H1 (cell line): Measurements from ENCODE around the gene SMARCC1. TPM values are rescaled to one million over a fixed set of nuclear protein-coding genes. Genes with fewer than 3 reads are reported as not detected.

Experiments used
- CTCF ChIA-PET: fragments of 300-600 bp; sonication (Branson Sonifier 250); formaldehyde crosslinking; loops from one replicate; lab custom pipeline; 2021; ENCODE audit not compliant: partially characterized antibody; lab: Charles Lee
- POLR2A ChIA-PET: fragments of 300-600 bp; sonication (Branson Sonifier 250); formaldehyde crosslinking; loops from one replicate; lab custom pipeline; 2021; ENCODE audit warnings: inconsistent platforms; ENCODE audit not compliant: partially characterized antibody; lab: Charles Lee
- DNase-seq, 2 experiments: peaks; one replicate each; pipeline versions ENCODE4 v3.0.0 to v3.0.0-alpha.2; 2010 to 2022; ENCODE audit warnings: low spot score in 2 of 2, low read depth in 1 of 2, mixed read lengths in 1 of 2
- FAIRE-seq: peaks from 2 replicates; lab custom pipeline; 2011; peaks lifted over from hg19 to GRCh38; lab: Jason Lieb, UNC
- H2AFZ ChIP-seq: 2 replicates; pipeline ENCODE4 v1.8.1; 2012; ENCODE audit warnings: low read length, inconsistent platforms
- H2AK5ac ChIP-seq: 2 replicates; pipeline ENCODE4 v1.6.1; 2013; ENCODE audit warnings: low read depth, low read length
- H2BK120ac ChIP-seq: replicated peaks from 2 replicates; pipeline ENCODE3; 2013; ENCODE audit warnings: low read depth, low read length, inconsistent platforms
- H2BK12ac ChIP-seq: 2 replicates; pipeline ENCODE4 v1.6.1; 2013; ENCODE audit warnings: low read depth, low read length
- H2BK15ac ChIP-seq: 2 replicates; pipeline ENCODE4 v1.6.1; 2013; ENCODE audit warnings: low read length
- H2BK20ac ChIP-seq: 2 replicates; pipeline ENCODE4 v1.6.1; 2013; ENCODE audit warnings: low read length
- H2BK5ac ChIP-seq: 2 replicates; pipeline ENCODE4 v1.6.1; 2013; ENCODE audit warnings: low read depth, low read length
- H3K14ac ChIP-seq: 2 replicates; pipeline ENCODE4 v1.6.1; 2013; ENCODE audit warnings: inconsistent platforms; ENCODE audit not compliant: insufficient read length
- H3K18ac ChIP-seq: 2 replicates; pipeline ENCODE4 v1.6.1; 2013; ENCODE audit warnings: low read length; ENCODE audit errors: extremely low read depth
- H3K23ac ChIP-seq: 2 replicates; pipeline ENCODE4 v1.6.1; 2013; ENCODE audit warnings: inconsistent platforms; ENCODE audit not compliant: insufficient read length
- H3K23me2 ChIP-seq: 2 replicates; pipeline ENCODE4 v1.6.1; 2013; ENCODE audit warnings: low read depth, low read length
- H3K27ac ChIP-seq: 2 replicates; pipeline ENCODE4 v1.6.1; 2011; ENCODE audit warnings: low read depth, low read length, inconsistent platforms
- H3K27me3 ChIP-seq, 4 experiments: replicated peaks in 1 of 4; 1 replicate in 1 of 4; 2 replicates in 3 of 4; pipeline versions ENCODE4 v1.6.1 to v1.8.1; 2011 to 2013; ENCODE audit warnings: low read length in 3 of 4, mild to moderate bottlenecking in 3 of 4, inconsistent platforms in 2 of 4, mixed read lengths in 2 of 4, moderate library complexity in 1 of 4; ENCODE audit not compliant: control insufficient read depth in 3 of 4, insufficient read depth in 3 of 4; ENCODE audit errors: extremely low read depth in 1 of 4
- H3K36me3 ChIP-seq, 4 experiments: 2 replicates each; pipeline versions ENCODE4 v1.6.1 to v1.8.1; 2011 to 2013; ENCODE audit warnings: mild to moderate bottlenecking in 4 of 4, low read length in 3 of 4, moderate library complexity in 2 of 4, control low read depth in 1 of 4, inconsistent platforms in 1 of 4; ENCODE audit not compliant: insufficient read depth in 4 of 4, control insufficient read depth in 2 of 4
- H3K4ac ChIP-seq: replicated peaks from 2 replicates; pipeline ENCODE3; 2013; ENCODE audit warnings: low read length, low read depth, mixed read lengths, inconsistent platforms; ENCODE audit not compliant: insufficient read length
- H3K4me1 ChIP-seq, 4 experiments: replicated peaks in 1 of 4; 1 replicate in 1 of 4; 2 replicates in 3 of 4; pipeline versions ENCODE4 v1.6.1 to v1.8.1; 2011 to 2013; ENCODE audit warnings: low read length in 3 of 4, inconsistent platforms in 2 of 4, mixed read lengths in 1 of 4; ENCODE audit not compliant: insufficient read depth in 4 of 4, control insufficient read depth in 3 of 4
- H3K4me2 ChIP-seq, 2 experiments: 2 replicates each; pipeline versions ENCODE4 v1.6.1 to v1.8.1; 2011 to 2013; ENCODE audit warnings: low read depth in 2 of 2, low read length in 2 of 2, control low read depth in 1 of 2, inconsistent platforms in 1 of 2, mild to moderate bottlenecking in 1 of 2; ENCODE audit not compliant: insufficient read depth in 1 of 2
- H3K4me3 ChIP-seq, 4 experiments: fragments of 200-600, 300-600 bp in 1 of 4; sonication (generic), shearing (Covaris generic), sonication (Bioruptor Twin) in 1 of 4; 2 replicates each; pipeline versions ENCODE4 v1.5.1 to v1.8.1; 2011 to 2016; ENCODE audit warnings: low read length in 4 of 4, low read depth in 3 of 4, control low read depth in 2 of 4, inconsistent platforms in 2 of 4, mild to moderate bottlenecking in 2 of 4, mixed read lengths in 1 of 4, moderate library complexity in 1 of 4; ENCODE audit not compliant: insufficient read depth in 2 of 4; ENCODE audit errors: extremely low read depth in 1 of 4
- H3K56ac ChIP-seq: replicated peaks from 2 replicates; pipeline ENCODE3; 2013; ENCODE audit warnings: low read depth, mild to moderate bottlenecking, mixed read lengths, low read length, inconsistent platforms; ENCODE audit not compliant: insufficient read length
- H3K79me1 ChIP-seq: 2 replicates; pipeline ENCODE4 v1.6.1; 2013; ENCODE audit warnings: low read depth, low read length, control low read depth
- H3K79me2 ChIP-seq, 2 experiments: 2 replicates each; pipeline versions ENCODE4 v1.6.1 to v1.8.1; 2012 to 2013; ENCODE audit warnings: low read length in 2 of 2, mild to moderate bottlenecking in 2 of 2, inconsistent platforms in 1 of 2; ENCODE audit not compliant: insufficient read depth in 2 of 2, control insufficient read depth in 1 of 2
- H3K9ac ChIP-seq, 4 experiments: replicated peaks in 1 of 4; 1 replicate in 1 of 4; 2 replicates in 3 of 4; pipeline versions ENCODE4 v1.6.1 to v1.8.1; 2011 to 2013; ENCODE audit warnings: low read depth in 3 of 4, low read length in 3 of 4, control low read depth in 2 of 4, mild to moderate bottlenecking in 2 of 4, moderate library complexity in 2 of 4, inconsistent platforms in 1 of 4; ENCODE audit errors: extremely low read depth in 1 of 4
- H3K9me3 ChIP-seq, 2 experiments: 2 replicates each; pipeline versions ENCODE4 v1.6.1 to v1.8.1; 2012 to 2013; ENCODE audit warnings: mild to moderate bottlenecking in 2 of 2, moderate library complexity in 2 of 2, control low read depth in 1 of 2, inconsistent platforms in 1 of 2, low read depth in 1 of 2, low read length in 1 of 2, mixed read lengths in 1 of 2; ENCODE audit not compliant: insufficient read depth in 2 of 2
- H4K20me1 ChIP-seq, 2 experiments: replicated peaks in 1 of 2; 2 replicates each; pipeline versions ENCODE3 to v1.8.1; 2011 to 2013; ENCODE audit warnings: inconsistent platforms in 2 of 2, low read length in 2 of 2, mild to moderate bottlenecking in 1 of 2; ENCODE audit not compliant: insufficient read depth in 2 of 2, control insufficient read depth in 1 of 2
- H4K5ac ChIP-seq: 2 replicates; pipeline ENCODE4 v1.6.1; 2013; ENCODE audit warnings: low read length, low read depth, mixed read lengths, inconsistent platforms; ENCODE audit not compliant: insufficient read length
- H4K8ac ChIP-seq: 2 replicates; pipeline ENCODE4 v1.8.0; 2013; ENCODE audit warnings: mild to moderate bottlenecking, moderate library complexity, low read length, inconsistent platforms; ENCODE audit not compliant: insufficient read depth; ENCODE audit errors: extremely low read depth
- H4K91ac ChIP-seq: replicated peaks from 2 replicates; pipeline ENCODE3; 2013; ENCODE audit warnings: low read length, mixed read lengths, inconsistent platforms; ENCODE audit not compliant: insufficient read length
- SUZ12 ChIP-seq: fragments of 200-600 bp; sonication (generic); IDR thresholded peaks from 2 replicates; pipeline ENCODE4 v1.6.1; 2012; ENCODE audit warnings: mild to moderate bottlenecking, inconsistent platforms, low read length, moderate library complexity, mixed read lengths
- WGBS, 2 experiments: shearing (Covaris generic) in 1 of 2; methylation state at CpG; one replicate each; pipeline versions ENCODE4 v1.1.6 to v1.1.7; 2013 to 2015; ENCODE audit warnings: low lambda C conversion rate in 2 of 2, mixed read lengths in 2 of 2, inconsistent platforms in 1 of 2, low coverage in 1 of 2, missing lambda C conversion rate in 1 of 2; ENCODE audit not compliant: insufficient replicate concordance in 2 of 2, insufficient coverage in 1 of 2, insufficient read length in 1 of 2; ENCODE audit errors: extremely low coverage in 1 of 2, missing lambda C conversion rate in 1 of 2; 5-methylcytosine and 5-hydroxymethylcytosine counted together
- polyA plus RNA-seq, 7 experiments: library from polyadenylated mRNA; depleted of rRNA in 3 of 7; stranded (reverse) in 5 of 7; unstranded in 2 of 7; fragments of >200 nt in 5 of 7; fragments of 200-250 nt in 2 of 7; gene quantifications; 1 replicate in 5 of 7; 2 replicates in 1 of 7; 4 replicates in 1 of 7; pipeline versions ENCODE4 v1.2.1 to v1.2.3, GENCODE V29; 2011 to 2013; ENCODE audit warnings: missing spikeins in 2 of 7, mixed read lengths in 2 of 7
- total RNA-seq: library from RNA; stranded (reverse); fragmentation: NEBNext Ultra II Directional; extraction: Animal tissue kit (Norgen Biotek cat#: 25700); gene quantifications from 2 replicates; pipeline ENCODE4 v1.2.1, GENCODE V29; 2021
- TF ChIP-seq, protein P1 (sequence below): IDR thresholded peaks from 2 replicates; pipeline ENCODE4 v1.6.1; 2012; ENCODE audit warnings: low read length, inconsistent platforms

The SMARCC1 gene
- total and polyA plus RNA-seq, 2 of the 8 experiments (the other 6 are each of a cell fraction or from before 2014, with no cell fraction given) = 64.1 to 335 TPM

DNA sequence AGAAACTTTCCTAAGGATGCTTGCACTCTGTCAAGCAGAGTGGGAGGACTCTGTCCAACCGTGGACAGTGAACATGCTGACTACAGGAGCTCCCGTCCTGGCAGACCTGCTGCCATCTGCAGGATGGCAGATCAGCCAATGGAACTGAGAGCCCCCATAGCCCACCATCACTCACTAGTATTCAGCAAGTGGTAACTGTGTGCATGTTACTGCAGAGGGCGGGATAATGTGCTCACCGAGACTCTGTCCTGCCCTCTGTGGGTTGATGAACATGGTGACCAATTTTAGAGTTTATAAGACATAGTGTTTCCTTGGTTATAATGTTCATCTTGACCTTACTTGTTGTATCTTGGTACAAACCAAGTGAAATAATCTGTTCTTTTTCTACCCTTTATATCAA is 214.5 kb downstream of the SMARCC1 start:
- H2BK20ac ChIP-seq = no peak overlapping the region

More for the DNA sequence above, 214.5 kb downstream of the SMARCC1 start:
- Histone ChIP-seq H3K18ac (no peak overlapping the region), H3K4me1 (peaks cover 0 to 3% (median 0%) of the 10 kb centered on the region in 4 experiments; a peak in 1 of 7 replicates), H3K36me3 (no peaks in the 10 kb centered on the region), H2AFZ (no peak overlapping the region), H3K4ac (no peak overlapping the region), H4K8ac (no peak overlapping the region), H3K27me3 (no peaks in the 10 kb centered on the region; a peak in 1 of 7 replicates), H4K20me1 (no peaks in the 10 kb centered on the region), H4K5ac (no peak overlapping the region), H3K9ac (no peak overlapping the region), H3K9me3 (no peaks in the 10 kb centered on the region), H2BK12ac (no peak overlapping the region), H3K79me1 (no peaks in the 10 kb centered on the region), H3K27ac (no peak overlapping the region), H2BK5ac (no peak overlapping the region), H3K4me2 (no peak overlapping the region), H2BK120ac (no peak overlapping the region), H3K79me2 (no peaks in the 10 kb centered on the region), H3K14ac (no peak overlapping the region), H4K91ac (no peak overlapping the region), H3K56ac (no peak overlapping the region), H3K23me2 (no peaks in the 10 kb centered on the region), H2BK15ac (no peak overlapping the region), H3K23ac (no peak overlapping the region), H2AK5ac (no peak overlapping the region), H3K4me3 (no peak overlapping the region)
- WGBS, 2 experiments = 90% methylated on average over 4 of the region's 4 CpGs; no CpG with 5 or more reads in 1 of the 2 experiments
- DNase-seq = no peak
- CTCF ChIA-PET = interaction anchor here (1.0 to 3.4 kb wide), 6 partner anchors 8 to 126 kb away, joined by 3 to 20 read pairs (median 5); no protein-coding TSS in a partner anchor
- FAIRE-seq = no peak
- no peak for TF ChIP-seq SUZ12
- TF ChIP-seq, protein P1, sequence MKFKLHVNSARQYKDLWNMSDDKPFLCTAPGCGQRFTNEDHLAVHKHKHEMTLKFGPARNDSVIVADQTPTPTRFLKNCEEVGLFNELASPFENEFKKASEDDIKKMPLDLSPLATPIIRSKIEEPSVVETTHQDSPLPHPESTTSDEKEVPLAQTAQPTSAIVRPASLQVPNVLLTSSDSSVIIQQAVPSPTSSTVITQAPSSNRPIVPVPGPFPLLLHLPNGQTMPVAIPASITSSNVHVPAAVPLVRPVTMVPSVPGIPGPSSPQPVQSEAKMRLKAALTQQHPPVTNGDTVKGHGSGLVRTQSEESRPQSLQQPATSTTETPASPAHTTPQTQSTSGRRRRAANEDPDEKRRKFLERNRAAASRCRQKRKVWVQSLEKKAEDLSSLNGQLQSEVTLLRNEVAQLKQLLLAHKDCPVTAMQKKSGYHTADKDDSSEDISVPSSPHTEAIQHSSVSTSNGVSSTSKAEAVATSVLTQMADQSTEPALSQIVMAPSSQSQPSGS = no peak
- POLR2A ChIA-PET = no interaction called here
